Effector memory CD8-positive, alpha-beta T cell (primary cell): ENCODE results near the gene IER5L.

ENCODE experiments used
- ATAC-seq: fragments of 150-1000 bp; cut with Tn5 transposase; replicated peaks from 2 replicates; pipeline ENCODE4 v1.10.0; 2021; ENCODE audit warnings: mild to moderate bottlenecking, moderate library complexity
- DNase-seq, 3 experiments: peaks; one replicate each; pipeline ENCODE4 v3.0.0; 2021
- H3K27ac Mint-ChIP-seq, 2 donors: one replicate each; pipeline ENCODE4 v1.8.0; 2022; ENCODE audit warnings: mild to moderate bottlenecking in 2 of 2, mixed read lengths in 2 of 2, moderate library complexity in 2 of 2
- H3K27me3 Mint-ChIP-seq, 2 donors: one replicate each; pipeline ENCODE4 v1.8.0; 2022; ENCODE audit warnings: mixed read lengths in 2 of 2
- H3K36me3 Mint-ChIP-seq: one replicate; pipeline ENCODE4 v1.8.0; 2022; ENCODE audit warnings: mild to moderate bottlenecking, moderate library complexity, mixed read lengths; ENCODE audit not compliant: insufficient read depth
- H3K4me1 Mint-ChIP-seq, 2 donors: one replicate each; pipeline ENCODE4 v1.8.0; 2022; ENCODE audit warnings: low read depth in 2 of 2, mixed read lengths in 2 of 2
- H3K4me3 Mint-ChIP-seq, 2 donors: one replicate each; pipeline ENCODE4 v1.8.0; 2022; ENCODE audit warnings: mild to moderate bottlenecking in 2 of 2, mixed read lengths in 2 of 2, moderate library complexity in 2 of 2
- H3K9me3 Mint-ChIP-seq, 2 donors: one replicate each; pipeline ENCODE4 v1.8.0; 2022; ENCODE audit warnings: mixed read lengths in 2 of 2

Gene IER5L

GRCh38 chr9:129141066-129142041 is 36.7 kb downstream of the IER5L start:
- no peak for ATAC-seq
- H3K9me3 Mint-ChIP-seq: no peaks in the 10 kb centered on the region
- no peaks in the 10 kb centered on the region for H3K27me3 Mint-ChIP-seq
- no peak for DNase-seq
- H3K27ac Mint-ChIP-seq: peak overlapping the region; percentile 88 to 97
- peak overlapping the region; percentile 88 to 92 for H3K4me3 Mint-ChIP-seq
- H3K4me1 Mint-ChIP-seq: peaks cover 21 to 23% of the 10 kb centered on the region in 2 donors
- H3K36me3 Mint-ChIP-seq: peaks cover 15% of the 10 kb centered on the region

- no peaks in the 10 kb centered on the region for H3K9me3 Mint-ChIP-seq
- DNase-seq (peak in 1 of 3 experiments; percentile 22), ATAC-seq (peak; percentile 5)
- H3K27ac Mint-ChIP-seq: peak overlapping the region; percentile 88 to 97
- H3K27me3 Mint-ChIP-seq: no peaks in the 10 kb centered on the region
- H3K4me1 Mint-ChIP-seq: peaks cover 21 to 23% of the 10 kb centered on the region in 2 donors
- peaks cover 21% of the 10 kb centered on the region for H3K36me3 Mint-ChIP-seq
- peak overlapping the region; percentile 88 to 92 for H3K4me3 Mint-ChIP-seq
Observed at GRCh38 chr9:129140397-129141065, 37.5 kb downstream of the IER5L start.

GRCh38 chr9:129139993-129140396 is 38.1 kb downstream of the IER5L start:
- peaks cover 20% of the 10 kb centered on the region for H3K36me3 Mint-ChIP-seq
- H3K27me3 Mint-ChIP-seq: no peaks in the 10 kb centered on the region
- H3K9me3 Mint-ChIP-seq: no peaks in the 10 kb centered on the region
- peak; percentile 58 to 64 (median 60) for DNase-seq
- peaks cover 21 to 23% of the 10 kb centered on the region in 2 donors for H3K4me1 Mint-ChIP-seq
- ATAC-seq: peak; percentile 88
- peak overlapping the region; percentile 88 to 97 for H3K27ac Mint-ChIP-seq
- H3K4me3 Mint-ChIP-seq: peak overlapping the region; percentile 88 to 92

DNA sequence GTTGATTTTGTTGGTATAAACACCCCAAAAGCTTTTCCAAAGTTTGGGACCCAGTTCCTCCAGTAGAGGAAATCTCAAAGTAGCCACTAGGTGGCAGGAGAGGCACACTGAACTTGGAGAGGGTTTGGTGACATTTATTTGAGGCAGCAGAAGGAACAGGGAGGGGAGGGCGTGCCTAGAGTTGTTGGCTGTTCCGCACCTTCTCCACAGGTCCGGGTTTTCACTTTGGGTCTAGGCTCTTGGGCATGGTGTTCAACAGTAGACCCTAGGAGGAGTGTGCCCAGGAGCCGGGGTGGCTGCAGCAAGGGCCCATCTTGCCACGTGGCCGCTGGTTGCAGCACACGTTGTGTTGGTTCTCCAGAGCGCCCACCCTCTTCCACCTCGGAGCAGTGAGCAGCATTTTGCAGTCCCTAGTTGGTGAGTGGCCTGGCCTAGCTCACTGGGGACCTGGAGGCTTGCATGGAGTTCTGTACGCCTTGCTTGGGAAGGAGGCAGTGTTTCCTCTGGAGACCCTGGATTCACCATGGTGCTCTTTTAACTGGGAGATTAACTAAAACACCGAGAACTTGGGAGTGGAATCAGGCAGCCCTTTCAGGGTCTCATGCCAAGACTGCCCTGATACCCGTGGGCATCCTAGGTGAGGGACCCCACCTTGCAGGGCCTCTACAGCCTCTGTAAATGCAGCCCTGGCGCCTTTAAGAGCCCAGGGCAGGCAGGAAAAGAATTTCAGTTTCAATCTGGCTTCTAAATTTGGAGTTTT is 38.6 kb downstream of the IER5L start:
- Mint-ChIP-seq H3K27me3 (no peaks in the 10 kb centered on the region), H3K4me1 (peaks cover 21 to 23% of the 10 kb centered on the region in 2 donors), H3K4me3 (peak overlapping the region; percentile 88 to 92), H3K9me3 (no peaks in the 10 kb centered on the region), H3K27ac (peak overlapping the region; percentile 88 to 97), H3K36me3 (peaks cover 19% of the 10 kb centered on the region)
- ATAC-seq (peak; percentile 69), DNase-seq (peak; percentile 77 to 82 (median 78))

- H3K4me1 Mint-ChIP-seq: peaks cover 21 to 23% of the 10 kb centered on the region in 2 donors
- peak overlapping the region; percentile 88 to 92 for H3K4me3 Mint-ChIP-seq
- H3K27ac Mint-ChIP-seq: peak overlapping the region; percentile 88 to 97
- H3K9me3 Mint-ChIP-seq: no peaks in the 10 kb centered on the region
- peak; percentile 1 for ATAC-seq
- peaks cover 19% of the 10 kb centered on the region for H3K36me3 Mint-ChIP-seq
- peak in 1 of 3 experiments; percentile 8 for DNase-seq
- no peaks in the 10 kb centered on the region for H3K27me3 Mint-ChIP-seq
Observed at GRCh38 chr9:129138476-129139232, 39.4 kb downstream of the IER5L start.

- Mint-ChIP-seq H3K4me1 (peaks cover 20 to 23% of the 10 kb centered on the region in 2 donors), H3K4me3 (no peak overlapping the region), H3K27ac (no peak overlapping the region), H3K9me3 (no peaks in the 10 kb centered on the region), H3K27me3 (no peaks in the 10 kb centered on the region), H3K36me3 (peaks cover 18% of the 10 kb centered on the region)
- no peak for DNase-seq
- no peak for ATAC-seq
Observed at GRCh38 chr9:129138144-129138462, 40.0 kb downstream of the IER5L start.

DNA sequence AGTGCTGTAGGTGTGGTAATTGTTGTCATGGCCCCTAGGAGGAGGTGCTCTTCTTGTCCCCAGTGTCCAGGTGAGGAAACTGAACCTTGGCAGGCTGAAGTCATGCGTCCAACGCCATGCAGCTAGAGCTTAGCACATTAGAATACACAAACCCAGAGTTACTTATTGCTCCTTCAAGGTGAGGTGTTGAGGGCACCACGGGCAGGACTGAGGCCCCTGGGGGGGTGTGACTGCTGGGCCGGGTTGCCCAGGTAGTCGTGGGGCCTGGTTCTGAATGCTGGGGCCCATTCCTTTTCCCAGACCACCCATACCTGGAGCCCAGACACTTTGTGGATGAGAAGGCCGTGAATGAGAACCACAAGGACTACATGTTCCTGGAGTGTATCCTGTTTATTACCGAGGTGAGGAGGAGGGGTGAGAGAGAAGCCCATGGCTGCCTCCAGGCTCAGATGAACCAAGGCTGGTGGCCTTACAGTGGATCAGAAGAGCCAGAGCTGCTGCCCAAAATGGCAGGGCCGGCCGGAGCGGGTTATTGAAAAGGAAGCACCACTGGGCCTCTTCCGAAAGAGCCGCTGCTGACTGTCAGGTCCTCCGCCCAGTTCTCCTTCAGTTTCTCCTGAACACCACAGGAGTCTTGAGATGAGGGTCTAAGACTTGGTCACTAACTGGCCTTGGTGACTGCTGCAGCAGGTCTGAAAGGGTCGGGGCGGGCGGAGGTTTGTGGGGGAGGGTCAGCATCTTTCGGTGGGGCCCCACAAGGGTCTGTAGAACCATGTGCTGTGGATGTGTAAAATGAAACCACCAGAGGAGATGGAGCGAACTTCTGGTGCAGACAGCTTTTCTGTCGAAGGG is 40.5 kb downstream of the IER5L start:
- Mint-ChIP-seq H3K9me3 (no peaks in the 10 kb centered on the region), H3K27me3 (no peaks in the 10 kb centered on the region), H3K27ac (no peak overlapping the region), H3K4me1 (peaks cover 14 to 19% of the 10 kb centered on the region in 2 donors), H3K36me3 (peaks cover 12% of the 10 kb centered on the region), H3K4me3 (no peak overlapping the region)
- ATAC-seq (no peak), DNase-seq (no peak)

DNA sequence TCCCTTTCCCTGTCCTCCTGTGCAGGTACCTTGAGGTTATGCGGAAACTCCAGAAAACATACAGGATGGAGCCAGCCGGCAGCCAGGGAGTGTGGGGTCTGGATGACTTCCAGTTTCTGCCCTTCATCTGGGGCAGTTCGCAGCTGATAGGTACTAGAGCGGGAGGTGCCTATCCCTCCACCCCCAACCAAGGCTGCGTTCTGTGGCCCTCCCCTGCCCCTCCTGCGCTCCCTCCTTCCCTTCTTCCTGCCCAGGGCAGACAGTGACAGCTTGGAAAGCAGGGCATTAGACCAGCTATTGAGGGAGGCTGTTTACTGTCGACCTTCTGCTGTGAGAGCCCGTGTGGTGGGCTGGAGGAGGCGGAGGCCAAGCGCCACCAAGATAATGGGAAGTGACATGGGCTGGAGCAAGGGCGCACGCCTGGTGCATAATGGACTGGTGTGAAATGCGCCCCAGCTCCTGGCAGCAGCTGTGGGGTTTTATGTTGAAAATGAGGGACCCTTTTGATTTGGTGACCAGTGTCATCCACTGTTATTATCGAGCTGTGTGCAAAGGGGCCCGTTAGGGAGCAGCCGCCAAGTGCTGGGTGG is 41.5 kb downstream of the IER5L start:
- ATAC-seq (no peak), DNase-seq (no peak)
- Mint-ChIP-seq H3K27ac (no peak overlapping the region), H3K4me3 (no peak overlapping the region), H3K36me3 (peaks cover 15% of the 10 kb centered on the region), H3K9me3 (no peaks in the 10 kb centered on the region), H3K4me1 (peaks cover 19 to 22% of the 10 kb centered on the region in 2 donors), H3K27me3 (no peaks in the 10 kb centered on the region)

DNA sequence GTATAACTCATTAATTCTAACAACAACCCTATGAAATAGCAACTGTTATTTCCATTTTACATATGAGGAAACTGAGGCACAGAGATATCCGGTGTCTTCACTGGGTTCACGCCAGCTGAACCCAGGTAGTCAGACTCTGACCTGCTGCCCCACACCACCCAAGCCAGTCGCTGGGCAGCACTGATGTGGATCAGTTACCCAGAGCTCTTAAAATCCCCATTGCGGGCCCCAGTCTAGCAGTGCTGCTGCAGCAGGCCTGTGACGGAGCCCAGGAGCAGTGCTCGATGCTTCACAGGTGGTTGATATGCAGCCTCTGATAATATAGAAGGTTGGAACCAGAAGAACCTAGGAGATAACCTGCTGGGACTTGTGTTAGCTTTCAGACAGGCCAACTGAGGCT is 42.6 kb downstream of the IER5L start:
- ATAC-seq (no peak), DNase-seq (no peak)
- Mint-ChIP-seq H3K9me3 (no peaks in the 10 kb centered on the region), H3K27me3 (no peaks in the 10 kb centered on the region), H3K36me3 (peaks cover 19% of the 10 kb centered on the region), H3K4me1 (peaks cover 17 to 19% of the 10 kb centered on the region in 2 donors), H3K4me3 (no peak overlapping the region), H3K27ac (no peak overlapping the region)

- Mint-ChIP-seq H3K4me3 (no peak overlapping the region), H3K27ac (no peak overlapping the region), H3K9me3 (no peaks in the 10 kb centered on the region), H3K27me3 (no peaks in the 10 kb centered on the region), H3K36me3 (peaks cover 30% of the 10 kb centered on the region), H3K4me1 (peaks cover 3 to 5% of the 10 kb centered on the region in 2 donors)
- no peak for ATAC-seq
- no peak for DNase-seq
Observed at GRCh38 chr9:129133082-129133481, 45.0 kb downstream of the IER5L start.

DNA sequence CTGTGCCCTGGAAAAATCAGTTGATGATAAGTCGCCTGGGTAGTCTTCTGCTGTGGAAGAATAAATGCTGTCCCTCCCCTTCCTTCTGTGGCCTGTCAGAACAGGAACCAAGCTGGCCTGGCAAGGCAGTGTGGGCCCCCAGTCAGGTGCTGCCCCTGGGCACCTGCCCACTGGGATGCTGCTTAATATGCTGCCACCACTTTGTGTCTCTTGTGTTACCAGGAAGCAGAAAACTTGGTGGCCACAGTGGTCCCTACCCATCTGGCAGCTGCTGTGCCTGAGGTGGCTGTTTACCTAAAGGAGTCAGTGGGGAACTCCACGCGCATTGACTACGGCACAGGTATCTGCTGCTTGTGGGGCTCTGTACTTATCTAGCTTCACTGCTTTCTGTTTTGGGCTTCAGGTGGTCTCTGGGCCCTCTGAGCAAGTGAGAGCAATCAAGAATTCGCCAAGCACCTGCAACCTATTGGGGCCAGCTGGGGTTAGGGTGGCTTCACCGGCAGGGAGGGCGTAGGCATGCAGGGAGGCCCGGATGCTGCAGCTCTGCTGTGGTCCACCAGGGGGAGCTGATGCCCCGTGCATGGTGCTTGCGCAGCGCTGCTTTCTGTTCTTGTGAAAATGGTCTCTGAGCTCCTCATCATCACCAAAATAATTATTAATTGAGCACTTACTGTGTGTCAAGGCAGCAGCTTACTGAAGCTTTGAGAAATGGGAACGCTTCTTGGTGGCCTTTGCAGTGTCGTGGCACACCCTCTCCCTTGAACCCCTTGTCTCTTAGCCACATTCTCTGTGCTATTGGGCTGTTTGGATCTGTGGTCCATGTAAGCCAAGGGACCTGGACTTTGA is 46.5 kb downstream of the IER5L start:
- Mint-ChIP-seq H3K27ac (no peak overlapping the region), H3K4me1 (peaks cover 3 to 5% of the 10 kb centered on the region in 2 donors), H3K36me3 (peaks cover 30% of the 10 kb centered on the region), H3K9me3 (no peaks in the 10 kb centered on the region), H3K4me3 (no peak overlapping the region), H3K27me3 (no peaks in the 10 kb centered on the region)
- peak; percentile 87 to 89 (median 88) for DNase-seq
- peak; percentile 100 for ATAC-seq
